DMS114 treated with DMSO at 0.1 percent for 48 hours (cell line): ENCODE results near the gene OR7C2.
A peak's percentile ranks its signal among the peaks of the same experiment; 100 is the strongest.
"Not testable (repeated sequence)": the region's sequence is repeated elsewhere in the genome, so short reads cannot be mapped to it uniquely, and the experiment has no call there.

Source experiments
- DNase-seq: peaks from one replicate; lab custom pipeline; 2025; ENCODE audit not compliant: unreplicated experiment; lab: John Stamatoyannopoulos, UW

The OR7C2 gene

DNA sequence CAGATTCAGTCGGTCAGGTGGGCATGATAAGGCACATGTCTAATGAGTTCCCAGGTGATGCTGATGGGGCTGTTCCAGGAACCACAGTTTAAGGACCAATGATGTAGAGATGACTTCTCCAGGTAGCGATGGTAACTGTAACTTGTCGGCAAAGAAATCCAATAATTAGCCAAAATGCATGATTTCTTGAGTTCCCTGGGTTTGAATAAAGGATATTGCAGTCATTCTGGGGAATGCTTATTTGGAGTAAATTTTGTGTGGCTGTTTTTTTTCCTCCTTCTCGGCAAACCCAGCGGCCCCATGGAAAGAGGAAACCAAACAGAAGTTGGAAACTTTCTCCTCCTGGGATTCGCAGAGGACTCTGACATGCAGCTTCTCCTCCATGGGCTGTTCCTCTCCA is at the start of gene OR7C2:
OR7C2 (plus strand) TSS at position 301 of the 400 bp plus-strand sequence; CDS start at position 301, 0 bp downstream.
- no peak for DNase-seq

DNA sequence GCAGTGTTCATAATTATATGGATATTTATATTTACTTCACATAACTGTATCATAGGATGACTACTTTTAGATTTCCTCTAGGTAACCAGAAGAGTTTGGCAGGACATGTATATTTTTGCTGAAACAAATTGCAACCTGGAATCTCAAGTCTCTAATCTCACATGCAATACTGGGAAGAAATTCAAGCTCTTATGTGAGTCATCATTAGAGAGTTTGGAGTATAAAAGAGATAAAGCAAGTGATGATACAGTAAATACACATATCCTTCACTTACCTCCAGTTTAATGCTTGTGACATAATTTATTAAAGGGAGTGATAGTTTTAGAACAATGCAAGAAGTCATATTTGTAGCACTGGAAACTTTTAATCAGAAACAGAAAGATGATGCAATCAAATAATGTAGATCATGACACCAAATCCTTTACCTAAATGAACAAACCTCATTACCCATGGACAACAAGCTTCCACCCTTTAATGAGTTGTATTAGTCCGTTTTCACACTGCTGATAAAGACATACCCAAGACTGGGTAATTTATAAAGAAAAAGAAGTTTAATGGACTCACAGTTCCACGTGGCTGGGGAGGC is 39.5 kb upstream of the OR7C2 start:
- DNase-seq, result no peak

DNA sequence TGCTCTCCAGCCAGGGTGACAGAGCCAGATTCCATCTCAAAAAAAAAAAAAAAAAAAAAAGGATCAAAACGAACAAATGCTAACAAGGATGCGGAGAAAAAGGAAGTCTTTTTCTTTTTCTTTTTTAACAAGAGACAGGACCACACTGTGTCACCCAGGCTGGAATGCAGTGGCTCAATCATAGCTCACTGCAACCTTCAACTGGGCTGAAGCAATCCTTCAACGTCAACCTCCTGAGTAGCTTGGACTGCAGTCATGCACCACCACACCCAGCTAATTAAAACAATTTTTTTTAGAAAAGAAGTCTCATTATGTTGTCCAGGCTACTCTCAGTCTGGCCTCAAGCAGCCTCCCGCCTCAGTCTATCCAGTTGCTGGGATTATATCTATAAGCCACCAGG is 34.6 kb upstream of the OR7C2 start:
- DNase-seq, result no peak

DNA sequence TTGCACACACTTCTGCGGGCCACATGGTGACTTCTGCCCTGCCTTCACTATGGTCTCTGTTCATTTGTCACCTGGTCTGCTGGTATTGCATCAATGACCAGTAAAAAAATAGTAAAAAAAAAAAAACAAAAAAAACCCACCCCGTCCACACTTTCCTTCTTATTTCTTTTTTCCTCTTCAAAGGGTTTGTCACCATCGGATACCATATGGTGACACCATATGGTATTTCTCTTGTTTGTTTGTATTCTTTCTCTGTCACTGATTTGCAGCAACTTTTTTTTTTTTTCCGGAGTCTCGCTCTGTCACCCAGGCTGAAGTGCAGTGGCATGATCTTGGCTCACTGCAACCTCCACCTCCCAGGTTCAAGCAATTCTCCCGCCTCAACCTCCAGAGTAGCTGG is 26.2 kb upstream of the OR7C2 start:
- DNase-seq, result no peak

DNA sequence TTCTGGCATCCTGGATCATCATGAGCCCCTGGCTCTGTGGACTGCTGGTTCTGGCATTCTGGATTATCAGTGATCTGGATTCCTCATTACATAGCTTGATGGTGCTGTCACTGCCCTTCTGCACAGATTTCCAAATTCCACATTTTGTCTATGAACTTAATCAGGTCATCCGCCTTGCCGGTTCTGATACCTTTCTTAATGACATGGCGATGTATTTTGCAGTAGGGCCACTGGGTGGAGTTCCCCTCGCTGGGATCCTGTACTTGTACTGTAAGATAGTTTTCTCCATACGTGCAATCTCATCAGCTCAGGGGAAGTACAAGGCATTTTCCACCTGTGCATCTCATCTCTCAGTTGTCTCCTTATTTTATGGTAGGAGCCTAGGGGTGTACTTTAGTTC is 24.4 kb upstream of the OR7C2 start:
- DNase-seq, result peak; percentile 9

DNA sequence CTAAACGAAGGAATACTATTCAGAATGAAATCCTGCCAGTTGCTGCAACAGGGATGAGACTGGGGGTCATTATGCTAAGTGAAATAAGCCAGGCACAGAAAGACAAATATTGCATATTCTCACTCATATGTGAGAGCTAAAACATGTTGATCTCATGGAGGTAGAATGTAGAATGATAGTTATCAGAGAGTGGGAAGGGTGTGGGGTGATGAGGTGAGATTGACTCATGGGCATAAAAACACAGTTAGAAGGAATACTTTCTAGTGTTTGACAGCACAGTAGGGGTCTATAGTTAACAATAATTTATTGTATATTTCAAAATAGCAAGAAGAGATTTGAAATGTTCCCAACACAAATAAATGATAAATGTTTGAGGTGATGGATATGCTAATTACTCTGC is 7.8 kb upstream of the OR7C2 start:
- no peak for DNase-seq

DNA sequence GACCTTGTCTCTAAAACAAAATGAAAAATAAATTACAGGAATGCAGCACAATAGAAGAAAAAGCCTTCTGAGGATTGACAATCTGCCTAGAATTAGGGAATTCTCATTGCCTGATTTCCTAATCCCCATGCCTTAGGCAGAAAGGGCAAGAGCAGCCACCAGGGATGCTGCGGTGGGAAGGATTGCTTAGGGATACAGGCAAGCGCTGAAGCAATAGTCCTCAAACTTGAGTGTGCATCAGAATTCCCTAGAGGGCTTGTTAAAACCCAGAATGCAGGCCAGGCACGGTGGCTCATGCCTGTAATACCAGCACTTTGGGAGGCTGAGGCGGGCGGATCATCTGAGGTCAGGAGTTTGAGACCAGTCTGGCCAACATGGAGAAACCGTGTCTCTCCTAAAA is 1.0 kb upstream of the OR7C2 start:
- DNase-seq, result no peak

DNA sequence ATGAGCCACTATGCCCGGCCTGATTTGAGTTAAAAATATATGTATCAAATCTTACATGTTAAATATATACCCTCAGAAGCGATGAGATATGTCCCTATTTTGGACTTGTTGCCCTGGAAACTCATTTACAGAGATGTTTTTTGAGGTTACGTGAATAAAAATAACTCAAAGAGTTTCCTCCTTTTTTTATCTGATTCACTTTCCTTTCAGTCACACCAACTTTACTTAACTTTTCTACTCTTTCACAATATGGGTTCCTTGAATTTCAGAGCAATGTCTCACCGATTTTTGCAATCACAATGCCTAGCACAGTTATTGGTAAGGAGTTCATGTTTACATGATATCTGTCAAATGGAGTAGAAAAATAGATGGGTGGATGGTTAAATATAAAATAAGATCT is 2.3 kb downstream of the OR7C2 start:
- DNase-seq, result no peak

DNA sequence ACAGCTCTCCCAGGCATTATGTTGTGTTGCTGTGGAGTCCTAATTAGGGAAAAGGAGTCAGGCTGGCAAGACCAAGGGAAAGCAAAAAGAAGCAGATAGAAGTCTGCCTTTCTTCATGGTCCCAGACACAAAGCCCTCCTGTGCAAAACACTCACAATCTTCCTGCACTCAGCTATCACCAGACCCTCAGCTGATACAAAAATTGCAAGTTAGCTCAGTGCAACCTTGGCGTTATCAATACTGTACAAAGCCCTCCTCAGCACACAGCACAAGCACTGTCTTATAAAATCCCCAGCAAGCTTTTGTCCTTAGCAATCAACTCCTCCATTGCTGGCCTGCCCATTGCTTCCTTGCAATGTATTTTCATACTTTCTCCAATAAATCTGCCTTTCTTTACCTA is 3.2 kb downstream of the OR7C2 start:
- DNase-seq, result no peak

DNA sequence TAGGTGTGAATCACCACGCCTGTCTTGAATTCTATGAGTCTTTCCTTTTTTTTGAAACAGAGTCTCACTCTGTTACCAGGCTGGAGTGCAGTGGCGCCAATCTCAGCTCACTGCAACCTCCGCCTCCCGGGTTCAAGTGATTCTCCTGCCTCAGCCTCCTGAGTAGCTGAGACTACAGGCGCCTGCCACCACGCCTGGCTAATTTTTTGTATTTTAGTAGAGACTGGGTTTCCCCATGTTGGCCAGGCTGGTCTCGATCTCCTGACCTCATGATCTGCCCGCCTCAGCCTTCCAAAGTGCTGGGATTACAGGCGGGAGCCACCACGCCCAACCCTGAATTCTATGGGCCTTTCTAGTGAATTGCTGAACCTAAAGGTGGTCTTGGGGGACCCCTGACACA is 8.1 kb downstream of the OR7C2 start:
- not testable (repeated sequence) for DNase-seq

DNA sequence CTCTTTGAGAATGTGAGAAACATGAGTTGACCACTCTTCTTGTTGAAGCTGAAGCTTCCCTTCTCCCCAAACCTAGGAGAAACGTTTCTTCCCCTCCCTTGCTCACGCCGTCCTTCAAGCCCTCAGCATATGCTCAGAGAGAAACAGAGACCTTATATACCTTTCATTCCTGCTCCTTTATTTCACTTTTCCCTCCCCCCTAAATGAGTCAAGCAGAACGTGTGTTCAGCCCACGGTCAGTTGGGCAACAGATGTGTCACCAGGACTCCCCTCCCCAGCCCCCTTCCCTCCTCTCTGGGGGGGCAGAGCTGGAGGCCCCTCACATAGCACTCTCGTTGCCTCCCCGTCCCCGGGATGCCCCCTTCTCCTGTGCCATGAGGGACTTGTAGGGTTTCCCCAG is 8.6 kb downstream of the OR7C2 start:
- DNase-seq, result no peak

DNA sequence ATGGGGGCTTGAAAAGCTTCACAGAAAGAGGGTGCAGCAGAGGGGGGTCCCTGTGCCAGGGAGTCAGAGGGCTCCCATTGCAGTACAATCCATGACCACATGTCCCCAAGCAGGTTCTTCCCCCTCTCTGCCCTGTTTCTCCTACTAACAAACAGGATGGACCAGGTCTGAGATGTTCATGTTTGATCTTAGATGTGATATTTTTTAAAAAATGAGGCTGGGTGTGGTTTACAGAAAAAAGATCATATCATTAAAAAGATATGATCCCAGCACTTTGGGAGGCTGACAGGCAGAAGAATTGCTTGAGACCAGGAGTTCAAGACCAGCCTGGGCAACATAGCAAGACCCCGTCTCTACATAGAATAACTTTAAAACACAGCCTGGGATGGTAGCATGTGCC is 9.1 kb downstream of the OR7C2 start:
- DNase-seq, result no peak

DNA sequence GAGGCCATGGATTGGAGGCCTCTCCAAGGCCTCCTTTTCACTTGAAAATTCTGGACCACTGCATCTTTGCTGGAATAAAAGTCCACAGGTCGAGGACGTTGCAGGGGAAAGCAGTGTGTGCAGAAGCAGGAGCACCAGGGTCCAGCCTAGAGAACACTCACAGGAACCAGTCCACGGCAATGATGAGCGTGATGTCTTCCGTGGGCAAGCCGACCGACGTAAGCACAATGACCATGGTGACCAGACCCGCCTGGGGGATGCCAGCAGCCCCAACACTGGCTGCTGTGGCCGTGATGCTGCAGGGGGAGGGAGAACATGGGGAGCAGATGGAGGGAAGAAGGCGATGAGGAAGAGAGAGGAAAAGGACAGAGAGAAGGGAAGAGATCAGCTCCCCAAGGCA is 11.5 kb downstream of the OR7C2 start:
- no peak for DNase-seq

DNA sequence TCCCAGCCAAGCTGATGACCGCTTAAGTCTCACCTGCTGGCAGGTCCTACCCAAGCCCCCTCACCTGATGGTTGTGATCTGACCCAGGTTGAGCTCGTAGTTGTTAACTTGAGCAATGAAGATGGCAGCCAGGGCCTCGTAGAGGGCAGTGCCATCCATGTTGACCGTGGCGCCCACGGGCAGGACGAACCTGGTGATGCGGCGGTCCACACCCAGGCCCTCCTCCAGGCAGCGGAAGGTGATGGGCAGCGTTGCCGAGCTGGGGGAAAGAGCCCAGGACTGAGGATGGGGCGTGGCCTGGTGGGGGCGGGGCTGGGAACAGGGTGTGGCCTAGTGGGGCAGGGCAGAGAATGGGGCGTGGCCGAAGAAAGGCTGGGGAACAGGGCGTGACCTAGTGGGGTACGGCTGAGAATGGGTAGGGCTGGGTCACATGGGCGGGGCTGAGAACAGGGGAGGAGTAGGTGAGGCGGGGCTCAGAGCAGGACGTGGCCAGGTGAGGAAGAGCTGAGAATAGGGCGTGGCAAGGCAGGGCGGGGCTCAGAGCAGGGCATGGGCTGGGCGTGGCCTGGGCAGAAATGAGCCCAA is 12.9 kb downstream of the OR7C2 start:
- DNase-seq, result no peak

DNA sequence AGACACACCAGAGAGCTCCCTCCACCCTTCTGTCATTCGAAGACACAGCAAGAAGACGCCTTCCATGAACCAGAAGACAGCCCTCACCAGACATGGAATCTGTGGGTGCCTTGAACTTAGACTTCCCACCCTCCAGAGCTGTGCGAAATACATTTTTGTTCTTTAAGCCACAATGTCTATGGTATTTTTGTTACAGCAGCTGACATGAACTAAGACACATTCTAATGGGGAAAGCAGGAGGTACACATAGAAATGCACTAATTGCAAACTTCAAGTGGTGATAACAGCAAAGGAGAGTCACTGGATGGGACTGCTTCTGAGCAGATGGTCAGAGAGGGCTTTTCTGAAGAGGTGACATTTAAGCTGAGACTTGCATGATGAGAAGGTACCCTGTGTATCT is 16.2 kb downstream of the OR7C2 start:
- DNase-seq, result no peak

DNA sequence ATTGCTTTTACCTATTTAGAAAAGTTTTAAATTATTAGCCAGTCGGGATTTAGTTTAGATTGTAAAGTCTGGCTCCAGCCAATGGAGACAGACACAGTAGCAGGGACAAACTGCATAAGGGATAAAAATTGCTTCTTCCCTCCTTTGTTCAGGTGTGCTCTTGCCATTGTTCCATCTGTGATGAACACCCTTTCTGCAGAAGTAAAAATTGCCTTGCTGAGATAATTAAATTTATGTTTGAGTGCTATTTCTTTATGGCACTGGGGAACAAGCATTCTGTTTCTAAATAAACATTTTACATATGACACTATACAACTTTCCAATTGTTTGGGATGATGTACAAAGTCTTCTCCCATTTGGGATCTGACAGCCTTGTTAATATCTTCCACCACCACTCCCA is 18.0 kb downstream of the OR7C2 start:
- DNase-seq, result no peak

DNA sequence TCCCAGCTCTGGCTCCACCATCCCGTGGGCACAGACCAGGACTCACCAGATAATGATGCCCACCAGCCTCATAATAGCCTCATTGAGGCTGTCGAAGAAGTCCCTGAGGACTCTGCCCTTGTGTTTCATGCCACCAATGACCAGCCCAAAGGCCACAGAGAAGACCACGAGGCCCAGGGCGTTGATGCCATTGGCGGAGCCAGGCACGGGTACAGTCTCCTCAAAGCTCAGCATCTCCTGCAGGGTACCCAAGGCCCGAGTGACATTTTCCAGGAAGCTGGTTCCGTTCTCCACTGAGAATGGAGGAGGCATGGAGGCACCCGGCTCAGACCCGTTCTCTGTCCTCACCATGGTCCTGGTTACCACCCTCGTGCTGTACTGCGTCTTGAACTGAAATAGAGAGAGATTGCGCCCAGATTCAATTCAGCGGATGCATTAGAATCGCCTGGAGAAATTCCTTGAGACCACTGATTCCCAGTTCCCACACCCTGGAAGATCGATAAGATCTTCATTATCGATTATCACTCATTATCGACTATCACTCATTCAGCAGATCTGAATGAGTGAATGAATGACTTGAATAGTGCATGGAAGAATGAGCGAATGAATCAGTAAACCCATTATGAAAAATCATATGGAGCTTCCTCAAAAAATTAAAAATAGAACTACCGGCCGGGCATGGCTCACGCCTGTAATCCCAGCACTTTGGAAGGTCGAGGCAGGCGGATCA is 20.8 kb downstream of the OR7C2 start:
- DNase-seq, result no peak

DNA sequence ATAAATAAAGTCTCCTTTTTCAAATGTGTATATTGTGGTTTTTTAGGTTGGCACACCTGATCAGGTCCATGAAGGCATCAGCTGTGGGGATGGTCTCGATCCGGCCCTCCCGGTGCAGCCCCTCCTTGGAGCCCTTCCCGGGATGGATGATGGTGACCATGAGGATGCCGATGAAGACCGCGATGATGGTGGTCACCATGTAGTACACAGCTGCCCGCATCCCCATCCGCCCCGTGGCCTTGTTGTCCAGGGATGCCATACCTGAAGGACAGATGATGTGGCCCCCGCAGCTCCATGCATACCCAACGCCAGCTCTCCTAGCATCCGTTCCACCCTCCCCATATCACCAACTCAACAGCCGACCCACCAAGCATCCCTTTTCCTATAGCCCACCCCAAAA is 27.0 kb downstream of the OR7C2 start:
- no peak for DNase-seq

DNA sequence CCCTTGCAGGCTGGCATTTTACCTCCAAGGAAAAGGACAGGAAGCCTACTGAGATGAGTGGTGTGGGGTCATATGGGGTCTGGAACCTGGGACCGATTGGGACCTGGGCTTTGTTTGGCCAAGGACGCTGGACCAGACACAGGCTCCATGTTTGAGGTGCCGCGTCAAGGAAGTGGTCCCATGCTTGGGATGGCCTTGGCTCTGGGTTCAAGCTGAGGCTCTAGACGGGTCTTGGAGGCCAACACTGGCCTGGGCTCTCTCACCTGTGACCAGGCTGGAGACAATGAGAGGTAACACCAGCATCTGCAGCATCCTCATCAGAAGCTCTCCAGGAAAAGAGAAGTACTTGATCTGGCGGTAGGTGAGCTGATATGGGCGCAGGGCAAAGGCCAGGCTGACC is 30.2 kb downstream of the OR7C2 start:
- no peak for DNase-seq

DNA sequence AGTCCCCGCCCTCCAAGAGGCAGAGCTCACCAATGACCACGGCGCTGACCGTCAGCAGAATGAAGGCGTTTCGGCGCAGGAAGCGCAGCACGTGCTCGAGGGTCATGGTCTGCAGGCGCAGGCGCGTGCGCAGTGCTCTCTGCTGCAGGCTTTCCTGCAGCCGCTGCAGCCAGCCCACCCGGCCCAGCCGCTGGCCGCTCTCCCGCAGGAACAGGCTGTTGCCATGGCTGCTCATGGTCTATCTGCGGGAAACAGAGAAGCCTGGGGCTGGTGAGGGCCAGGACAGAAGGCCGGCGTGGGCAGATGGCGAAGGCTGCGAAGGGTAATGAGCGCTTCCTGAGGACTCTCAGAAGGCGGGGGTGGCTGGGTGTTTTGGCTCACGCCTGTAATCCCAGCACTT is 31.4 kb downstream of the OR7C2 start:
- no peak for DNase-seq

DNA sequence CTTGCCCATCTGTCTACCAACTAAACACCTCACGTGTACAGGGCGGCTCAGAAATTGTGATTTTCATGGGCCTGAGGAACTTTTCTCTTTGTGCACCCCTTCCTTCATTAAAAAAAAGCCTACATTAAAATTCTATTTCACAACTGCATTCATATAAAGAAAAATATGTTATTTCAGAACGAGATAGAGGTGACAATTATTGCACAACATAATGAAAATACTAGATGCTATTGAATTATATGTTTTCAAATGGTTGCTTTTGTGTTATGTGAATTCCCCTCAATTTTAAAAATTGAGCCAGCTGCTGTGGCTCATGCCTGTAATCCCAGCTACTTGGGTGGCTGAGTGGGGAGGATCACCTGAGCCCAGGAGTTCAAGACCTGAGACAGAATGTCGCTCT is 33.2 kb downstream of the OR7C2 start:
- DNase-seq, result no peak

DNA sequence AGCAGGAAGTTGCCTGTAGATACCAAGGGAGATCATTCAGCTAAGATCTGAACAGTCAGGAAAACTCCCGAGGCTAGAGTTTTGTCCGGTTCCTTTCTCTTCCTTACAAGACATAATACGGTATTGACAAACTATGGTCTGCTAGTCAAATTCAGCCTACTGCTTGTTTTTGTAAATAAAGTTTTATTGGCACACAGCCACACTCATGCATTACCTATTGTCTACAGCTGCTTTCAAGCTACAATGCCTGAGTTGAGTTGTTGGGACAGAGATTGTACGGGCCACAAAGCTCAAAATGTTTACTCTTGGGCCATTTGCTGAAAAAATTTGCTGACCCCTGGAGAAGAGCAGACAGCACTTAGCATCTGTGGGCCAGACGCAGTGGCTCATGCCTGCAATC is 35.8 kb downstream of the OR7C2 start:
- no peak for DNase-seq
